Dedifferentiated amniotic fluid mesenchymal stem cell (primary cell): Measurements from ENCODE around the gene OTUB2.
A peak's percentile ranks its signal among the peaks of the same experiment; 100 is the strongest.

ENCODE experiments used
- DNase-seq: peaks from one replicate; pipeline ENCODE4 v3.0.0-alpha.2; 2016; ENCODE audit errors: extremely low spot score

OTUB2 gene

DNA sequence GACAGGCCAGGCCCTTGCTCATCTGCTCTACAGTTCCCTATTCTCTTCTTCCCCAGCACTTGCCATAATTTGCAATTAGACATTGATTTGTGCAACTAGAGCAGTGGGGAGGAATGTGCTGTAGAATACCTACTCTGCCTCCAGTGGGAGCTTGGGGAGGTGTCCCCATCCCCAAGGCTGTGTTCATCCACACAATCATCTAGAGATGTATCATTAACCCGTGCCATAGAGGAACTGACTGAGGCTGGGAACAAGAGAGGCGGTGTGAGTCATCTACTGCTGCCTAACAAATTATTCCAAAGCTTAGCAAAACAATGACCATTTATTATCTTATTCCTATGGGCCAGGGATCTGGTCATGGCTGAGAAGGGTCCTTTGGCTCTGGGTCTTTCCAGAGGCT lies 5.1 kb upstream of the OTUB2 start:
- peak; percentile 19 for DNase-seq

DNA sequence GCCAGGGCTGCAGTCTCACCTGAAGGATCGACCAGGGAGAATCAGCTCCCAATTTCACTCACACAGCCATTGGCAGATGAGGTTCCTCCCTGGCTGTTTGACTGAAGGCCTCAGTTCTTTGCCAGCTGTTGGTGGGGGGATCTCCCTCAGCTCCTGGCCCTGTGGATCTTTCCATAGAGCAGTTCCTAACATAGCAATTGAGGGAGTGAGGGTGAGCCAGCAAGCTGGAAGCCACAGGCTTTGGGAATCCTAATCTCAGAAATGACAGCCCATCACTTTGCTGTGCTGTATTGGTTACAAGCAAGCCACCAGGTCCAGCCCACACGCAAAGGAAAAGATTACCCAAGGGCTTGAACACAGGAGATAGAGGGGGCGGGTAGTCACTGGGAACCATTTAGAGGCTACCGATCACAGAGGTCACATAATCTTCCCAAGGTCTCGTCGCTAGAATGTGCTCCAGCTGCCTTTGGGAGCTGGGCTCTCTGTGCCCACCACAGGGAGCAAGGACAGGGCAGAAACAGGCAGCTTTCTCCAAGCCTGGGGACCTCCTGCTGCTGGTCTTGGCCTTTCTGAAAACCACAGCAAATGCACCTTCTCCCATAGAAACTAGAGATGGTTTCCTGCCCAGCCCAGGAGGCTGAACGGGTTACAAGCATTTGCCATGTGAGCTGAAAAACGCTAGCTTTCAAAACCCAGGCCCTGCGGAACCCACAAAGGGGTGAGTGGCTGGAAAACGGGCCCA lies 4.6 kb upstream of the OTUB2 start:
- no peak for DNase-seq

DNA sequence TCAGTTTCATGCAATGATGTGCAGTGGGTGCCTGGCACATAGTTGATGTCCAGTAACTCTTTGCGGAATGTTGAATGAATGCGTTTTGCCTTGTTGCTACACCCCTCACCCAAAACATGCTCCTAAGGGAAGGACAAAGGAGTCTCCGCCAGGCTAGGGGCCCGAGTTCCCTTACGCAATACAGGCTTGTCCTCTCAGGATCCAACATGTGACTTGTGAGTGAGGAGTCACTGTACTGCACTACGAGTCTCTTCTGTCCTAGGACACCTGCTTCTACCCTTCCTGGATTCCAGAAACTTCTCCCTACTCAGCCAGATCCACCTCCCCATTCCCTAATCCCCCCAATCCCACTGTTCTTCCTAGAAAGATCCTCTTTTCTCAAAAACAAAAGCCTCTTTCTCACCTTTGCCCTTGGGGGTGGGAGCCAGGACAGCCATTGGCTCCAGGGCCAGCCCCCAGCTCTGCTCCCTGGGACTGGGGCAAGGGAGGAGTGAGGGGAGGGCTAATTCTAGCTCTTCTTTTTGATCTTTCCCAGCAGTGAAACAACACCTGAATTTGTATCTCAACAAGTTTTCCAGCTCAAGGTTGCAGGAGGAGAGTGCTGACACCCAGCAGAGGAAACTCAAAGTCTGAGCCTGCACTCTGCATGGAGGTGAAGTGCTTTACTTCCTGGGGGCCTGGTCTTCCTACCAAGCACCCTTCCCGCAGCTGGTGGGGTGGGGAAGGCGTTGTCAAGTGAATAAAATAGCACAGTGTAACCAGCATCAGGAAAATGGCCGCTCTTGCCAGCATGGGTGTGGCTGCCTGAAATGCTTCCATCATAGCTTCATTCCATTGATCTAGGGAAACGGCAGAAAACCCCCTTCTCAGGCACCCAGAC lies 3.4 kb upstream of the OTUB2 start:
- DNase-seq: no peak

DNA sequence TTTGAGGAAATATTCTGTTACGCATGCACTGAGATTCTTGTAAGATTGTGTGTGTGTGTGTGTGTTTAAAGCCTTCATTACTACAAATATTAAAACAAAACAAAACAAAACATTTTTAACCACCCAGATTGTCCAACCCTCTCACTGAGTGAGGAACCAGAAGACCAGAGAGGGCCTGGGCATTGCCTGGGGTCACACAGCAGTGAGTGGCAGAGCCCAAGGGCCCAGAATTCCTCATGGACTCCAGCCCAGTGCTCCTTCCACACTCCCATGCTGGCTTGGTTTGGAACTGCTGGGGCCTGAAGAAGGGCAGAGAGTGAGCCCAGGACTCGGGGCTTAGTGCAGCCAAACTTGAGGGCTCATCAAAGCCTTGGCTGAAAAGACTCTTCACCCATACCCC lies 1.6 kb upstream of the OTUB2 start:
- no peak for DNase-seq

DNA sequence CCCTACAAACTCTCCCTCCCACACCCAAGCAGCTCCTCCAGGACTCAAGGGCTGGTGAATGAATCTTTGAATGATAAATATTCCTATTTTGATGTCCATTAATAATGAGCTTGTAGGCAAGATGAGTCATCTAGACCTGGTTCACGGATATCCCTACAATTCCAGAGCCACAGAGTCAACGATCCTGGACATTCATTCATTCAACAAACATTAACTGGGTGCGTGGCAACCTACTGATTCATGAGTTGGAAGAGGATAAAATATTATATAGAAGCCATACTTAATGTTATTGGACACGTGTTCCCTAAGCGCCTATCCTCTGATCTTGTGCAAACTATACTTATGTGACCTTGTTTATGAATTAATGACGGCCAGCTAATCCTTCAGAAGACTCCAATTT lies 420 bp upstream of the OTUB2 start:
- DNase-seq: no peak

DNA sequence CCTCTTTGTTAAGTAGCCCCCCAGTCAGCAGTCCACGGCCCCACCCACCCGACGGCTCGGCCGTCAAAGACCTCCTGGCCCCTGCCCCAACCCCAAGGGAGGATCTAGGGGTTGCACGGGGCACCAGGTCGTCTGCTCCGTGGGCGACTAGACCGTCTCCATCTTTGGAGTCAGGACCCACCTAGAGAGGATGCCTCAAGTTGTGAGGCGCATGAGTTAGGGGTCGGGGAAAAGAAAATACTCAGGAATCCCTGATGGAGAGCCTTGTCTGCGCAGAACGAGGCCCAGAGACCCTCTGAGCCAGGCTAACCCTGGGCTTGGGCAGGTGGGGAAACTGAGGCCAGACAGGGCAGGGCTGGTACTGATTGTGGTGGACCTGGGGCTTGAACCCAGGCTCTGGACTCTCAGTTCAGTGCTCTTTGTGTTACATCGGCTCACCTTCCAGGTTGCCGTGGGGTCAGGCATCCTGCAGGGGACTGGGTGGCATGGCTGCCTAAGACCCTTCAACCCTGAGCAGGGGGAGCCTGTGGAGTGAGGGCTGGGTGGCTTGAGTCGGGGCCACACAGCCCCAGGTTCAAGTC lies 839 bp downstream of the OTUB2 start:
- DNase-seq: no peak

DNA sequence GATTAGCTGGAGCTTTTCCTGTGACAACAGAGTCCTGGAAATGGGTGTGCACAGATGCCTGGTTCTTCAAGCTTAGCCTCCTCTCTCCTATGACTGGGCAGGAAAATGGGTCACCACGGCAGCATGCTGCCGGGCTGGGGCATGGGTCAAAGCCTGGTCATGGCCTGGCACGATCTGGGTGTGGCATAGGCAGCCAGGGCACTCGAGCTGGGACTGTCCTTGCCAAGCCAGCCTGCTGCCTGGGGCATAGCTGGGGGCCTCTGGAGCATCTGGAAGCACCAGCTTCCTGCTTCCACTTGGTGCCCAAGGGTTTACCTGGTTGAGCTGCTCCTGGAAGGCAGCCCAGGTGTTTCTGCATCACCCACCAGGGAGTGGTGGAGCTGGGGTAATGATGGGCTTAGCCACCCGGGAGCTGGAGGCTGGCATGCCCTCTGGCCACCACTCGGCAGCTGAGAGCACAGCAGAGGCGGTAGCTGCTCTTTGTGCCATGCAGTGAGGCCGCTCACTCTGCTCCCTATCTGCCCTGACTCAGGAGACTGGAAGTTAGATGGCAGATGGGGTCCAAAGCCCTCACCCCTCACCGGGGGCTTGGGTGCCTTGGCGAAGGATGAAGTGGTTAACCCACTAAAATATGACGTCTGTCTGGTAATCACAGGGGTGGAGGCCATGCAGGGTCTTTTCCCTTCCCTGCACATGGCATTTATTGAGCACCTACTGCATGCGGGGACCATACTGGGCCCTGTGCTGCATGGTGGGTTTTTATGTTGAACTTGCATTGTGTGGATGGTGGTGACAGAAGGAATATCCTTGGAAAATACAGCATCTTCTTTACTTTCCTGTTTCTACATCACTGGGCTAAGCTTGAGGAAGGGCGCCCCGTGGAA lies 1.7 kb downstream of the OTUB2 start:
- no peak for DNase-seq

DNA sequence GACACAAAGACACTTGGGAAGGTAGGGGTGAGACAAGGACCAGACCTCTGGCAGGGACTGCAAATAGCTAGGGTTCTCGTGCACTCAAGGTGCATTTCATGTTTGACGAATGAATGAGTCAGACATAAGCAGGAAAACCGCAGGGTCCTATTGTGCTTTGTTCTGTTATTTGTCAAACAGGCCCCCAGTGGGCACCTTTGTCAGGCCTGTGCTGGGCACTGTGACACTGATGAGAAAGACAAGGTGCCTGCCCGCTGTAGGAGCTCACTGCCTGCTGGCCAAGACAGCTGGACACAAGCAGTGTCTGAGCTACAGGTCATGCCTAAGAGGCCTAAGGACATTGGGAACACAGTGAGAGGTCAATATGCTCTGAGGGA lies 2.3 kb downstream of the OTUB2 start:
- no peak for DNase-seq

DNA sequence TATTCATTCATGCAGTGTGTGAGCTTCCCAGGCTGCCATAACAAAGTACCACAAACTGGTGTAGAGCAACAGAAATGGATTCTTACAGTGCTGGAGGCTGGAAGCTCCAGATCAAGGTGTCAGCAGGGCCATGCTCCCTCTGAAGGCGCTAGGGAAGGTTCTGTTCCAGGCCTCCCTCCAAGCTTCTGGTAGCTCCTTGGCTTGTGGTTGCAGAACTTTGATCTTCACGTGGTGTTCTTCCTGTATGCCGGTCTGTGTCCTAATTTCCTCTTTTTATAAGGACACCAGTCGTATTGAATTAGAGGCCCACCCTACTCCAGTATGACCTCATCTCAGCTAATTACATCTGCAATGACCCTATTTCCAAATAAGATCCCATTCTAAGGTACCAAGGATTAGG lies 3.1 kb downstream of the OTUB2 start:
- DNase-seq: no peak

DNA sequence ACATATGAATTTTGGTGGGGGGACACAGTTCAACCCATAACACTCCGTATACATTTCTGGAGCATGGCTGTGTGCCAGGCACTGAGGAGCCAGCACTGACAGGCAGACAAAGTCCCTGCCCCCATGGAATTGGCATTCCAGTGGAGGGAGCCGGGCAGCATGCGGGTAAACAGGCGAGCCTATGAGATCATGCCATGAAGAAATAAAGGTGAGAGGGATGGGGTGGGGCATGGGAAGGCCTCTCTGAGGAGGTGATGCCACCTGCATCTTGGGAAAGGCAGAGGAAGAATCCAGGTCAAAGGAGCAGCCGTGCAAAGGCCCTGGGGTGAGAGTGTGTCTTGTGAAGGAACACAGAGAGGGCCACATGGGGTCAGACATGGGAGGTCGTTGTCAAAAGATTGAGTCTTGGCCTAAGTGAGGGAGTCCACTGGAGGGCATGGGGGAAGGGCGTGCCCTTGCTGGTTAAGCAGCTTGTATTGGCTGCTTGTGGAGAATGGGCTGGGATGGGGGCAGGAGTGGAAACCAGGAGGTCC lies 3.6 kb downstream of the OTUB2 start:
- DNase-seq: no peak

DNA sequence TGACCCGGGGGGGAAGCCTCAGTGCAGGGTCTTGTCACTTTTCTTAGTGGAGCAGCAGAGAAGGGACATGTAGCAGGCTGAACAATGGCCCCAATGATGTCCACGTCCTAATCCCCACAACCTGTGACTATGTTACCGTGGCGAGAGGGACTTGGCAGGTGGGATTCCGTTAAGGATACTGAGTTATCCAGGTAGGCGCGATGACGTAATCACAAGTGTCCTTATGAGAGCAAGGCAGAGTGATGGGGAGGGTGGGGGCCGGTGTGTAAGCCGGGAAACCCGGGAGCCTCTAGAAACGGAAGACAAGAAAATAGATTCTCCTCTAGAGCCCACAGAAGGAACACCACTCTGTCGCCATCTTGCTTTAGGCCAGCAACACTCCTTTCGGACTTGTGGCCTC lies 4.4 kb downstream of the OTUB2 start:
- DNase-seq: no peak

DNA sequence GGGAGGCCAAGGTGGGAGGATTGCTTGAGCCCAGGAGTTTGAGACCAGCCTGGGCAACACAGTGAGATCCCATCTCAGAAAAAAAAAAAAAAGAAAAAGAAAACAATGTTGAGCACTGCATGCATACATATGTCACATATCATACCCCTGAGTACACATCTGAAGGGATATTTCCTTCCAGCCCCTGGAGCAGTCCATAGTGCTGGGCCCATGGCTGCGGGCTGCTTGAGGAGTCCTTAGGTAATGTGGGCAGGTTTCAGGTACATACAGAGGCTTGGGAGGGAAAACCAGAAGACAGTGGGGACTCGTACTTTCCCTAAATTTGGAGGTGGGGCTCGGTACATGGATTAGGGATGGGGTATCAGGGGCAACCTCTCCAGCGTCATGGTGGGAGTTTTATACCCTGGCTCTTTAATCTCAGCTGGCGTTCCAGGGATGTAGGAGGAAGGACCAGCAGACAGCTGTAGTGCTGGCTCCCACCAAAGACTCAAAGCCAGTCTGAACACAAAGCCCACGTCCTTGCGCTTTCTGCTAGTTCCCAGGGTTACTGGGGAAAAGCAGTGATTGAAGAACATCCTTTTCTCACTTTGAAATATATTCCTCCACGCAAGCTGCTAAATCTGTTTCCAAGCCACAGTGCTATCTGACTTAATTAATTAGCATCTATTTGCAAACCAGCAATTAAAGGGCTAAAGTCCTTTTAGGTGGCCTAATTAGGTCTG lies 5.2 kb downstream of the OTUB2 start:
- no peak for DNase-seq

DNA sequence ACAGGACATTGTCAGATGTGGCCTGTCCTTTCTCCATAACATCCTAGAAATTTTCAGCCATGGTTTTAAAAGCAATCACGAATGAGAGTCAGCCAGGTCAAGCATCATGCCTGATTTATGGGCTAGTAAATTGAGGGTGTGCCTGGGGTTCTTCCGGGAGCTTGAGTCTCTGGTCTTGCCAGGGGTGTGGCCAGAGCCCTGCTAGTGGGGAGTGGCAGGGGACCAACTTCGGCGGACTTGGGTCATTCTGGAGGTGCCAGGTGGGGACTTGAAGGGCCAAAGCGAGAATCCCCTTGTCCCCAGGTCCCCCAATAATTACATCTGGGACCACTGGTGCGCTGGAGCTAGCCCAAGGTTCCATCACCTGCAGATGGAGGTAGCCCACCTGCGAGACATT lies 5.7 kb downstream of the OTUB2 start:
- no peak for DNase-seq

DNA sequence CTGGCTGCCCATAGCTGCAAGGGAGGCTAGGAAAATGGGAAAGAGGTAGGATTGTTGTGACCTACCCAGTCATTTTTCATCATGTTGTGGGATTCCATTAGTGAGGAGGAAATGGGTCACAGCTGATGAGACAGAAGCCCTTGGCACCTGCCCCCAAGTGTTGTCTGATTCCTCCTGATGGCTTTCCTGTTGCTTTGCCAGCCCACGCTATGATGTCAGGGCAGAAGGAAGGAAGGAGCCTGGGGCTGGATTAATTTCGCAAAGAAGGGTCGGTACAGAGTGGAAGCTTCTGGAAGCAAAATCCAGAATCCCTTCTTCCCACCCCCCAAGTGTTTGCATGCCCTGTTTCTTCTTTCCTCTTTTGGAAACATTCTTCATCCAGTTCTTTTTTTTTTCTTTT lies 8.7 kb downstream of the OTUB2 start:
- DNase-seq: no peak

DNA sequence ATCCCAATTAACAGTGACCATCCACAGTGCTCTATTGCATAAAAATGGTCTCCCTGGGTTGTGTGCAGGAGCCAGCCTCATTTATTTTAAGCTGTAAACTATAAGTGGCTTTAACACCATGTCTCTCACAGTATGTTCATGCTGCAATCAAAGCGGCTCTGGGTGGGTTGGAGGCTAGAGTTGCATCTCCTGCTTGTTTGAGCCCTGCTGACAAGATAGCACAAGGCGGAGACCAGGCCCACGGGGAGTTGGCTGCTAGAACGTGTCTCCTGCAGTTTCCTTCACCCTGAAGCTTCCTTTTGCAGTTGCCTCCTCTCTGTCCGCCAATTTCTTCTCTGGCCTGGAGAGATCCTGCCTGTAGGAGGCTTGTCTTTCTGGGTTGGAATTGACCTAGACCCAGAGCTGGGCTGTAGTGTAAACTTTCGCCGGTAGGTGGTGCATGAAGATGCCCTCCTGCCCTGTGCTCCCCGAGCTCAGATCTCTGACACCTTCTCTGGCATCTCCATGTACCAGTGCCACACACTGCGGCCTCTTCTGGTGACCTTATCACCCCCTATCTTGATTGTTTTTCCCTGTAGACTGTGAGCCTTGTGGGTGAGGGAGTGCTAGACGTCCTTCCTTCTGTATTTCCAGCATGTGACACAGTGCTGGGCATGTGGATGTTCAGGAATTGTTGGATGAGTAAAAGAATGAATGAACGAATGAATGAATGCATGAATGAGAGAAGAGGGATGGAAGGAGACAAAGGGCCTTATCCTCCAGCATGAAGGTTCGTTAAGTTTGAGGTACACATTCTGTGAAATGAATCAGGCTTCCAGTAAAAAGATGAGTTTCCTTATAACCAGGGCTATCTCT lies 10.4 kb downstream of the OTUB2 start:
- DNase-seq: peak; percentile 41

DNA sequence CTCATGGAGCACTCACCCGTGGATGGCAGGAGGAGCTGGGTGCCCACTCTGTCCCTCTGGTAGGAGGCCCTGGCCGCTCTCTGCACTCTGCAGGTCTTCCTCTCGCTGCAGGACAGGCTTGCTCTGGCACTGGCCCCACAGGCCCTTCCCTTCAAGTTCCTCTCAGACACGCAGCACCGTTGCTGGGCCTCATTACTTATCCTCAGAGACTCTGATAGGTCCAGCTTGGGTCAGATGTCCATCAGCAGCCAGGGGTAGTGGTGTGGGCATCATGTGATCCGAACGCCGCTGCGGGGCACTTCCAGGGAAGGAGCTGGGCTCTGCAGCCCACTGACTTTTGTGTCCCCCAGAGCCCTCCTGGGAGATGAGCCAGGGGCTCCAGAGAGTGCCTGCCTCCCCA lies 11.8 kb downstream of the OTUB2 start:
- DNase-seq: no peak

DNA sequence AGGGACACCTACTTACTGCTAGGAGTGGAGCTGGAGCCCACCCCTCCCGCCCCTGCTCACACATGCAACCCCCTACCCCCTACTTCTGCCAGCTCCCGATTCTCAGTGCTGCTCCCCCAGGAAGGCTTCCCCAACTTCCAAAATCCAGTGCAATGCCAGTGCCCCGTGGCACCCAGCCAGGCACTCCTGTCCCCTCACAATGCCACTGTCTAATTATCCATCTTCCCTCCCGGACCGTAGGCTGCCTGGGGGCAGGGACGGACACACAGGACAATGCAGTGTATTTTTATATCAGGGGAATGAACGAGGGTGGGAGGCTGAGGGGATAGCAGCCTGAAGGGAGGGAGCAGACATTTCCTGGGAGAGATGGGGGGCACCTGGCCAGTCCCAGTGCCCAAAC lies 12.4 kb downstream of the OTUB2 start:
- no peak for DNase-seq

DNA sequence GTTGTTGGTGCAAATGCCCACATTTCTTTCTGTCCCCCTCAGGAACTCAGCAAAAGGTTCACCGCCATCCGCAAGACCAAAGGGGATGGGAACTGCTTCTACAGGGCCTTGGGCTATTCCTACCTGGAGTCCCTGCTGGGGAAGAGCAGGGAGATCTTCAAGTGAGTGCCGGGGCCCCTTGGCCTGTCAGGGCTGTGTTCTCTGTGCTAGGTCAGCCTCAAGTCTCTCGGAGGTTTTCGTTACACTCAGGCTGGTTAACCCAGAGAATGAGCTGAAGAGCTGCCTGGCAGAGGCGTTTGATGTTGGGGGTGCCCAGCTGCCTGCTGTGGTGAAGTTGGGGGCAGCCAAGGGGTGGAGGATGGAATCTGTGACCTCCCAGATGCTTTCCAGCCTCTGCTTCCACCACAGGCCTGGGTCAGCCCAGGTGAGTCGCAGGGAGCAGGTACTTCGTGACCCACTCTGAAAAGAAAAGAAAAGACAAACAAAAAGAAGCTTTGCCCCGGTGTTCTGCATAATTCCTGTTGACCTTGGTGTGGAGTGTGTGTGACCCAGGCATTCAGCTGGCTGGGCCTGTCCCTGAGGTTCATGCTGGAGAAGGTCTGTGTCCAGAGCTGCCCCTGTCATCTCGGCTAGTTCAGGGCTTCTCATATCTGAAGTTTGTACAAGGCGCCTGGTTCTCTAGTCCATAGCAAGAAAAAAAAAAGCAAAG lies 12.9 kb downstream of the OTUB2 start:
- no peak for DNase-seq

DNA sequence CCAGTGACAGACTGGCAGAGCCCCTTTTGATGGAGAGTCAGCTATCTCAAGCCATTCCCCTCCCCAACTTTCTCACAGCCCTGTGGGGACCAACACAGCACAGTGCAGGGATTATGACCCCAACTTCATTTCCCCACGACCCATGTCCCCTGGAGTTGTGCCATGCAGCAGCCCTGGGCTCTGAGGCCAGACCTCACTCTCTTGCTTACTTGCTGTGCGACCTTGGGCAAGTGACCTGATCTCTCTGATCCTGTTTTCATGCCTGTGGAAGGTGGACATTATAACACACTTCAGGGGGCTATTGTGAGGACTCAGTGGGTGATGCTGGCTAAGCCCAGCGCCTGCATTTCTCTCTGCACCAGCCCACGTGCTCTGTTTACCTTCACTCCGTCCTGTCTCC lies 14.1 kb downstream of the OTUB2 start:
- DNase-seq: no peak

DNA sequence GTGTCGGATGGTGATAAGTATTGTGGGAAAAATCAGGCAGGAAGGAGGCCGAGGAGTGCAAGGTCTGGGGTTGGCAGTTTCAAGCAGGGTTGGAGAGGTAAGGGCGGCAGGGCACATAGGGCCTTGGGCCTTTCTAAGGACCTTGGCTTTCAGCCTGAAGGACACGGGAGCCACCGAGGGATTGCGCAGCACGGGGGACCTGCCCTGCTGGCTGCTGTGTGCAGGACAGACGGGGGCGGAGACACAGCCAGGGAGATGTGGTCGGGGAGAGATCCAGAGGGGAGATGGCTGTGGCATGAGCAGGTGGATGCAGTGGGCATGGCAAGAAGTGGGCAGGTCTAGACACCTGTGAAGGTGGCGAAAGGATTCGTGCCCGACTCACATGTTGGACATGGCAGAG lies 14.7 kb downstream of the OTUB2 start:
- DNase-seq: no peak
